Peyer's patch (tissue), 4 donors: Measurements from ENCODE around the gene CHST12.
"Not testable (repeated sequence)": the region's sequence is repeated elsewhere in the genome, so short reads cannot be mapped to it uniquely, and the experiment has no call there.

Experiments used
- POLR2A ChIP-seq, 2 donors: fragments of 450-650 bp; IDR thresholded peaks; one replicate each; pipeline ENCODE4 v1.5.1; 2017; ENCODE audit warnings: antibody characterized with exemption in 2 of 2, mild to moderate bottlenecking in 2 of 2, moderate library complexity in 2 of 2
- TF ChIP-seq, protein P1 (sequence below), 6 experiments: fragments of 450-650 bp in 4 of 6; fragments of 200-600 bp in 2 of 6; sonication (generic) in 1 of 6; IDR thresholded peaks; one replicate each; pipeline ENCODE4 v1.5.1; 2017 to 2019; ENCODE audit warnings: antibody characterized with exemption in 6 of 6, mild to moderate bottlenecking in 3 of 6, moderate library complexity in 1 of 6

GRCh38 chr7:2453849-2454248, 50.4 kb downstream of the CHST12 start:
- TF ChIP-seq, protein P1, sequence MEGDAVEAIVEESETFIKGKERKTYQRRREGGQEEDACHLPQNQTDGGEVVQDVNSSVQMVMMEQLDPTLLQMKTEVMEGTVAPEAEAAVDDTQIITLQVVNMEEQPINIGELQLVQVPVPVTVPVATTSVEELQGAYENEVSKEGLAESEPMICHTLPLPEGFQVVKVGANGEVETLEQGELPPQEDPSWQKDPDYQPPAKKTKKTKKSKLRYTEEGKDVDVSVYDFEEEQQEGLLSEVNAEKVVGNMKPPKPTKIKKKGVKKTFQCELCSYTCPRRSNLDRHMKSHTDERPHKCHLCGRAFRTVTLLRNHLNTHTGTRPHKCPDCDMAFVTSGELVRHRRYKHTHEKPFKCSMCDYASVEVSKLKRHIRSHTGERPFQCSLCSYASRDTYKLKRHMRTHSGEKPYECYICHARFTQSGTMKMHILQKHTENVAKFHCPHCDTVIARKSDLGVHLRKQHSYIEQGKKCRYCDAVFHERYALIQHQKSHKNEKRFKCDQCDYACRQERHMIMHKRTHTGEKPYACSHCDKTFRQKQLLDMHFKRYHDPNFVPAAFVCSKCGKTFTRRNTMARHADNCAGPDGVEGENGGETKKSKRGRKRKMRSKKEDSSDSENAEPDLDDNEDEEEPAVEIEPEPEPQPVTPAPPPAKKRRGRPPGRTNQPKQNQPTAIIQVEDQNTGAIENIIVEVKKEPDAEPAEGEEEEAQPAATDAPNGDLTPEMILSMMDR (IDR thresholded peaks at IDR 0.05): not testable (repeated sequence)
- not testable (repeated sequence) for TF ChIP-seq POLR2A (IDR thresholded peaks at IDR 0.05)
